NOMO-1 (cell line): Measurements from ENCODE around the gene KRT16.
"Not testable (repeated sequence)": the region's sequence is repeated elsewhere in the genome, so short reads cannot be mapped to it uniquely, and the experiment has no call there.

Experiments used
- DNase-seq, 2 experiments: peaks; one replicate each; lab custom pipeline; 2025; ENCODE audit not compliant: unreplicated experiment in 2 of 2; lab: John Stamatoyannopoulos, UW

The KRT16 gene

GRCh38 chr17:41647940-41648410, 35.4 kb upstream of the KRT16 start:
- peak; percentile 54 to 55 for DNase-seq

- no peak for DNase-seq
Observed at GRCh38 chr17:41647038-41647813, 34.7 kb upstream of the KRT16 start.

- DNase-seq = no peak
Observed at GRCh38 chr17:41642252-41643156, 29.9 kb upstream of the KRT16 start.

GRCh38 chr17:41640596-41640995, 28.0 kb upstream of the KRT16 start:
- not testable (repeated sequence) for DNase-seq

GRCh38 chr17:41639492-41640473, 27.2 kb upstream of the KRT16 start:
- no peak for DNase-seq

GRCh38 chr17:41638941-41639340, 26.4 kb upstream of the KRT16 start:
- no peak for DNase-seq

- no peak for DNase-seq
Observed at GRCh38 chr17:41638194-41638593, 25.6 kb upstream of the KRT16 start.

GRCh38 chr17:41636652-41637051, 24.1 kb upstream of the KRT16 start:
- DNase-seq = no peak

GRCh38 chr17:41635121-41636097, 22.8 kb upstream of the KRT16 start:
- no peak for DNase-seq

GRCh38 chr17:41634639-41635038, 22.1 kb upstream of the KRT16 start:
- DNase-seq = no peak

- no peak for DNase-seq
Observed at GRCh38 chr17:41633556-41634199, 21.1 kb upstream of the KRT16 start.

GRCh38 chr17:41632482-41633105, 20.0 kb upstream of the KRT16 start:
- no peak for DNase-seq

- no peak for DNase-seq
Observed at GRCh38 chr17:41631898-41632285, 19.3 kb upstream of the KRT16 start.

GRCh38 chr17:41631025-41631897, 18.7 kb upstream of the KRT16 start:
- DNase-seq = no peak

- no peak for DNase-seq
Observed at GRCh38 chr17:41629826-41630670, 17.5 kb upstream of the KRT16 start.

- DNase-seq = no peak
Observed at GRCh38 chr17:41629316-41629715, 16.7 kb upstream of the KRT16 start.
